ENCODE data around the gene SUPT4H1.
A peak's percentile ranks its signal among the peaks of the same experiment; 100 is the strongest.

The SUPT4H1 gene

DNA sequence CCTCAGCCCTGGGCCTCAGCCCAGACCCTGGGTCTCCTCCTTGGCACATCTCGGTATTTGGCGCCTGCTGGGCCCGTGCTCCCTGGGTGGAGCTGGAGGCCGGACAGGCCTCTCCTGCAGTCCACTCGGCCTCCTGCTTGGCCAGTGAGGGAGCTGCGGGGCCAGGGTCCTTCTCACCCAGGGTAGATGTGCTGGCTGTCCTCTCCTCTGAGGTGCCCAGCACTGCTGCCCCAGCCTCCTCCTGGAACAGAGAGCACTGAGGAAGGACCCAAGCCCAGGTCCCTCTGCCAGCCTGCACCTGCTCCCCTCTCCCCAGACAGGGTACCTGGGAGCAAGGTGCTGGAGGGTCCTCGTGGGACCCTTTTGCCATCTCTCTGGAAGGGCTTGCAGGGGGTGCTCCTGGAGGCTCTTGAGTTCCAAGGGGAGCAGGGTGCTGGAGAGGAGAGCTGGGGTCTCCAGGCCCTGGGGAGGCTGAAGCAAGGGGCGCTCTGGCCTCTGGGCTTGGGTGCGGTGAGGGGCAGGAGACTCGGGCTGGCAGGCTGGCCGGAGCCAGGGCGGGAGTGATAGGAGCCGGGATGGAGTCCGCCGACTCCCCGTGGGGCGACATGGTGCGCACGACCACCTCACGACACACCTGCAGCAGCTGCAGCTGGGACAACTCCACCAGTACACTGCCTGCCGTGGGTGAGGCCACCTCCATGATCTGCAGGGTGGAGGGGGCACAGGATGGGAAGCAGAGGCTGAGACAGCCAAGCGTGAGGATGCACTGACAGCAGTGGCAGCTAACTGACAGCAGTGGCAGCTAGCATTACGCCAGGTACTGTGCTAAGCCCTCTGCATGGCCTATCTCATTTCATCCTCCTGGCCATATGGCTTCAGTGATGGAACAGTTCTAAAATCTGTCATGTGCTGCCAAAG lies 41.2 kb downstream of the SUPT4H1 start:
- no peak overlapping the region for H3K4me3 ChIP-seq (ENCODE audit: low read depth, low read length)
- TF ChIP-seq MYC (IDR thresholded peaks at IDR 0.05; ENCODE audit: low read depth, low read length) (no peak), POLR2A (IDR thresholded peaks at IDR 0.05; ENCODE audit: extremely low read depth, insufficient read length) (no peak)
- TF ChIP-seq, protein P1, sequence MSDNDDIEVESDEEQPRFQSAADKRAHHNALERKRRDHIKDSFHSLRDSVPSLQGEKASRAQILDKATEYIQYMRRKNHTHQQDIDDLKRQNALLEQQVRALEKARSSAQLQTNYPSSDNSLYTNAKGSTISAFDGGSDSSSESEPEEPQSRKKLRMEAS (IDR thresholded peaks at IDR 0.05; ENCODE audit: low read depth, low read length): no peak
- TF ChIP-seq, protein P2, sequence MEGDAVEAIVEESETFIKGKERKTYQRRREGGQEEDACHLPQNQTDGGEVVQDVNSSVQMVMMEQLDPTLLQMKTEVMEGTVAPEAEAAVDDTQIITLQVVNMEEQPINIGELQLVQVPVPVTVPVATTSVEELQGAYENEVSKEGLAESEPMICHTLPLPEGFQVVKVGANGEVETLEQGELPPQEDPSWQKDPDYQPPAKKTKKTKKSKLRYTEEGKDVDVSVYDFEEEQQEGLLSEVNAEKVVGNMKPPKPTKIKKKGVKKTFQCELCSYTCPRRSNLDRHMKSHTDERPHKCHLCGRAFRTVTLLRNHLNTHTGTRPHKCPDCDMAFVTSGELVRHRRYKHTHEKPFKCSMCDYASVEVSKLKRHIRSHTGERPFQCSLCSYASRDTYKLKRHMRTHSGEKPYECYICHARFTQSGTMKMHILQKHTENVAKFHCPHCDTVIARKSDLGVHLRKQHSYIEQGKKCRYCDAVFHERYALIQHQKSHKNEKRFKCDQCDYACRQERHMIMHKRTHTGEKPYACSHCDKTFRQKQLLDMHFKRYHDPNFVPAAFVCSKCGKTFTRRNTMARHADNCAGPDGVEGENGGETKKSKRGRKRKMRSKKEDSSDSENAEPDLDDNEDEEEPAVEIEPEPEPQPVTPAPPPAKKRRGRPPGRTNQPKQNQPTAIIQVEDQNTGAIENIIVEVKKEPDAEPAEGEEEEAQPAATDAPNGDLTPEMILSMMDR (IDR thresholded peaks at IDR 0.05; ENCODE audit: low read depth, low read length): no peak
- no peak for DNase-seq (ENCODE audit: low read depth)

DNA sequence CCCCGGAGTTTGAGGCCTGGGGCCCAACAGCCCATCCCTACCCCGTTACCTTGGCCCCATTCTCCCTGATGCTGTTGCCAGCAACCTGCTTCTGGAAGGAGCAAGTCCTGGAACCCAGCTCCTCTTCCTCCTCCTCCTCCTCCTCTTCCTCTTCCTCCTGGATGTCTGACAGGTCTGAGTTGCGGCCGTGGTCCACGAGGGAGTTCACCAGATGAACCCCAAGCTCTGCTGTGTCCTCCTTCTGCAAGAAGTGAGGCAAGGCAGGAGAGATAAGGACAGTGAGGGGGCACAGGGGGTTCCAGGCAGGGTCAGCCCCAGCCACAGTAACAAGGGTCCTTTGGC lies 42.1 kb downstream of the SUPT4H1 start:
- H3K4me3 ChIP-seq (ENCODE audit: low read depth, low read length): no peak overlapping the region
- TF ChIP-seq, protein P1 (IDR thresholded peaks at IDR 0.05; ENCODE audit: low read depth, low read length): no peak
- TF ChIP-seq MYC (IDR thresholded peaks at IDR 0.05; ENCODE audit: low read depth, low read length): no peak
- TF ChIP-seq, protein P2 (IDR thresholded peaks at IDR 0.05; ENCODE audit: low read depth, low read length): no peak
- TF ChIP-seq POLR2A (IDR thresholded peaks at IDR 0.05; ENCODE audit: extremely low read depth, insufficient read length): no peak
- DNase-seq (ENCODE audit: low read depth): no peak

DNA sequence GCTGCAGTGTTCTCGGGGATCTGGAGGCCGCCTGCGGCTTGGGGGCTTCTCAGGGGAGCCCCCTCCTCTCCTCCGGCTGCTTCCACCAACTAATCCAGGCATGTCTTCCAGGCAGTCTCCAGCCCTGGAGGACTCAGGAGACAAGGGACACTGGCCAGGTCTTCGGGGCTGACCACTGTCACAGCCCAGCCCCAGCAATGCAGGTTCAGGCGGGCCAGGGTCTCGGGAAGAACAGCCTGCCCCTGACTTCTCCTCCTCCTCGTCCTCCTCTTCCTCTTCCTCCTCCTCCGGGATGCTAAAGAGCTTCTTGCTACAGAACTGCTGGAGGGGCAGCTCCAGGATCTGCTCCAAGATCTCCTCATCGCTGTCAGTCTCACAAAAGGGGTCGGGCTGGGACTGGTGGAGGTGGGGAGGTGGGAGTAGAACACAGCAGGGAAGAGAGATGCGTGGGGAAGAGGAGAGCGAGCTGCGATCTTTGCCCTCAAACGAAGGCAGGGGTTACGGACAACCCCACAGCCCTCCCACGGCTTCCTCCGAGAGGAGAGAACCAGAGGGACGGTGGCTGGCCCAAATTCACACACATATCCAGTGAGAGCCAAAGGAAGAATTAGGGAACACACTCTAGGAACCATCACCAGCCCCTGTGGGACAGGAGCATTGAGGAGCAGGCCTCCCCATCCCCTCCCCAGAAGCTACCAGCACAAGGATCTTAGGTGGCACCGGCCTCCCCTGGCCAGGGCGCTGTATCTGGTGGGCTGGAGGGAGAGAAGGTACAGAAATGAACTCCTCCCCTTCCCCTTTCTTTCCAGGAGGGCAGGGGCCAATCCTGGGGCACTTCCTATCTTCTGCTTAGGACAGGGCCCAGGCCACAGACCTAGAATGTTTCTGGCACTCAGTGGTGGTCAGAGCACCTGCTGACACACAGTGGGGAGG lies 42.8 kb downstream of the SUPT4H1 start:
- TF ChIP-seq POLR2A (IDR thresholded peaks at IDR 0.05; ENCODE audit: extremely low read depth, insufficient read length) (peak; percentile 20), MYC (IDR thresholded peaks at IDR 0.05; ENCODE audit: low read depth, low read length) (no peak)
- TF ChIP-seq, protein P2 (IDR thresholded peaks at IDR 0.05; ENCODE audit: low read depth, low read length): no peak
- TF ChIP-seq, protein P1 (IDR thresholded peaks at IDR 0.05; ENCODE audit: low read depth, low read length): no peak
- no peak overlapping the region for H3K4me3 ChIP-seq (ENCODE audit: low read depth, low read length)
- peak; percentile 41 for DNase-seq (ENCODE audit: low read depth)

DNA sequence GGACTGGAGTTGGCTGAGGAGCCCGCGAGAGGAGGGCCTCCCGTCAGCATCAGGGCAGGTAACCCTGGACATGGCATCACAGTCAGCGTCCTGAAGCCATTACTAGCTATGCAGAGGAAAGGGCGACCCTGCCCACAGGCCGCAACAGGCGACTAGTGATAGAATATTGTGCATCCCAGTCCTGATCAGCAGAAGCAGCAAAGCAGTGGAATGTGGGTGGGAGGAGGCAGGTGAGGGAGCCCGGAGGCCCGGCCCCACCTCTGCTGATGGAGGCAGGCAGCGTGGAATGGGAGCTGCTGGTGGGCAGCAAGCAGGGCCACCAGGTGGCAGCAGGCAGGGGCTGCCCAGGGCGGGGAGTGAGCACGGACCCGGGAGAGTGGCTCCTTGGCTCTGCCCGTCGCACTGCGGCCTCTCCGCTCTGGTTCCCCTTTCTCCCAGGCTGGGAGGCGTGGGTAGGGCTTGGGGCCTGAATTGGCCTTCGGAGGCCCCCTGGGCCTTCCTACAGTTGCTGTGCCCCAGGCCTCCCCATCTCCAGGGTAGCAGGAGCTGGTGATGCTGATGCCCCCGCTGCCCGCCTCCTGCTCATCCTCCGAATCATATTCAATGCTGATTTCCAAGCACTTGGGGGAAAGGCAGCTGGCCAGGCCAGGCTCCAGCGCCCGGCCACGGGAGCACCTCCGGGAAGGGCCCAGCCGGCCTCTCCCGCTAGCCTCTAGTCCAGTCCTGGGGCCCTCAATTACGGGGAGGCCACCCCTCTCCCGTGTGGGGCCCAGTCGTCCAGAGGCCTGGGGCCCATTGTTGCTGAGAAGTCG lies 43.6 kb downstream of the SUPT4H1 start:
- H3K4me3 ChIP-seq (ENCODE audit: low read depth, low read length): no peak overlapping the region
- no peak for TF ChIP-seq POLR2A (IDR thresholded peaks at IDR 0.05; ENCODE audit: extremely low read depth, insufficient read length)
- TF ChIP-seq, protein P2 (IDR thresholded peaks at IDR 0.05; ENCODE audit: low read depth, low read length): peak; percentile 36
- TF ChIP-seq MYC (IDR thresholded peaks at IDR 0.05; ENCODE audit: low read depth, low read length): no peak
- TF ChIP-seq, protein P1 (IDR thresholded peaks at IDR 0.05; ENCODE audit: low read depth, low read length): peak; percentile 36; the same call in 1 of the 2 replicates
- DNase-seq (ENCODE audit: low read depth): peak; percentile 37
